ENCODE results near the gene DNASE2.

Gene DNASE2

DNA sequence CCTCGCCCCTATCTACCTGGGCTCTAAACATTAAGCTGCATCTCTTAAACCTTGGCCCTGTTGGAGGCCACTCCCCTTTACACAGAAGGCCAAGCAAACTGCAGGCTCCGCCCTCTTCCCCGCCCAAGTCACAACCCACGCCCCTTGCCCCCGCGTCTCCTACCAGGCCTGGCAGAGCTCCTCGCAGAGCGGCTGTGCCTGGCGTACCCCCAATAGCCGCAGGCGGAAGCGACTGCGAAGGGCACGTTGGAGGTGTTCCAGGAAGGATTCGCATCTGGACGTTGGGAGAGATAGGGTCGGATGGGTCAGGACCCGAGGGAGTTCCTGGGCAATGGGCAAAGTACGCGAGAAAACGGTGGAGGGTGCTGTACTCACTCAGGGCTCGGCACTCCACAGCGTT lies 52.8 kb downstream of the DNASE2 start:
- peak; percentile 45 for DNase-seq

DNA sequence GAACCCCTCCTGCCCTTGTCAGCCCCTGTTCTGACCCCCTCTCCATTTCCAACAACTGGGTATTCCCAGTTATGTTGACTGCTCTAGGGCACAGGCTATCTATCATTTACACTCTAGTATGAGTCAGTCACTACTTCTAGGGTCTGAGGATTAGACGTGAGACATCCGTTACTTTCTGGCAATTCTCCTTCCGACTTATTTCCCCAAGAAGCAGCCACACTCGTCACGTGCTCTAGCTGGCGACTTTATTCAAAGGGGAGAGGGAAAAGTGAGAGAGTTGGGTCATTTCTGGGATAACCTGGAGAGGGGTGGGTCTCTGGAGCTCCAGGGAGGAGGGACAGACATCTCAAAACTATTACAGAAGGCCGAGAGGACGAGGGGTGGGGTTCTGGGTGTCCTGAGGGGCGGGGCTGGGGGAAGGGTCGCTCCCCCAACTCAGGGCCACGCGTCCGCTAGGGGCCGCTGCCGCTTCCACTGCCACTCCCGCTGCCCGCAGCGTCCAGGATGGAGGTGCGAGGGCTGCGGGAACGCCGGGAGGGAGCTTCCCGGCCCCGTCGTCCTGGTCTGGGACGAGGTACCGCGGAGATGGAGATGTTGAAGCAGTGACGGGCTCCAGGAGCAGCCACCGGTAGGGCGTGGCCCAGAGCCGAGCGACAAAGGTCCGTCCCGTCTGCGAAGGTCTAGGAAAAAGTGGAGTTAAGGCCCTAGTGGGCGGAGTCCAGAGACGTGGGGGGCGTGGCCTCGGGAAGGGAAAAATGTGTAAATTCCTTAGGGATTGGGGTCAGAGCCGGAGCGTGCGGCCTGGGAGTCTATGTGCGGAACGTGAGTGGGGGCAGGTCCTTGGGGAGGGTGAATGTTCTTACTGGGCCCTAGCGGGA lies 55.8 kb downstream of the DNASE2 start:
- peak; percentile 34 for DNase-seq
